K562 (cell line): ENCODE results near the gene ATP2A3.

Experiments
- BACH1 ChIP-seq: fragments of 200-800 bp; sonication (Bioruptor generic); IDR thresholded peaks from 2 replicates; pipeline ENCODE4 v1.6.1; 2016; ENCODE audit warnings: missing genetic modification characterization, missing compliant biosample characterization
- JUND ChIP-seq, 2 experiments: IDR thresholded peaks; 2 replicates in 1 of 2; 3 replicates in 1 of 2; pipeline ENCODE4 v1.6.1; 2011; ENCODE audit warnings: borderline replicate concordance in 2 of 2, low read depth in 2 of 2, low read length in 2 of 2, improper control_type of control experiment in 1 of 2, missing biosample characterization in 1 of 2, missing genetic modification characterization in 1 of 2, missing genetic modification reagents in 1 of 2
- RAD21 ChIP-seq, 2 experiments: fragments of 250-450 bp in 1 of 2; fragments of 450-650 bp in 1 of 2; sonication (Bioruptor Pico) in 1 of 2; formaldehyde crosslinking in 1 of 2; IDR thresholded peaks in 1 of 2; conservative IDR thresholded peaks in 1 of 2; 2 replicates each; pipeline versions ENCODE4 v1.4.0 to v1.8.0; 2020 to 2022; ENCODE audit warnings: mild to moderate bottlenecking in 2 of 2, moderate library complexity in 1 of 2
- YY1 ChIP-seq, 3 experiments: IDR thresholded peaks; 2 replicates each; pipeline ENCODE4 v1.6.1; 2011; ENCODE audit warnings: low read length in 2 of 3, mild to moderate bottlenecking in 2 of 3, moderate library complexity in 2 of 3, borderline replicate concordance in 1 of 3, control low read depth in 1 of 3, low read depth in 1 of 3; ENCODE audit not compliant: insufficient read depth in 3 of 3, insufficient replicate concordance in 2 of 3, control insufficient read depth in 1 of 3, insufficient read length in 1 of 3; ENCODE audit errors: extremely low read depth in 1 of 3
- ZNF76 ChIP-seq: fragments of 250-450 bp; sonication (Bioruptor Pico); IDR thresholded peaks from 2 replicates; pipeline ENCODE4 v1.4.0; 2020; ENCODE audit warnings: mild to moderate bottlenecking, moderate library complexity, borderline replicate concordance
- TF ChIP-seq, protein P1 (sequence below): fragments of 250-450 bp; sonication (Bioruptor Pico); IDR thresholded peaks from 2 replicates; pipeline ENCODE4 v1.5.0; 2021
- TF ChIP-seq, protein P2 (sequence below), 3 experiments: IDR thresholded peaks in 2 of 3; conservative IDR thresholded peaks in 1 of 3; 2 replicates each; pipeline ENCODE4 v1.5.1; 2011 to 2012; ENCODE audit warnings: low read length in 3 of 3, mild to moderate bottlenecking in 3 of 3, control low read depth in 2 of 3, improper control_type of control experiment in 1 of 3, inconsistent platforms in 1 of 3, low read depth in 1 of 3, mixed read lengths in 1 of 3, moderate library complexity in 1 of 3; ENCODE audit not compliant: insufficient read depth in 2 of 3

GRCh38 chr17:3956327-3956957 is 7.8 kb downstream of the ATP2A3 start:
- TF ChIP-seq BACH1 (tag): no peak
- TF ChIP-seq RAD21 (CRISPR knock-in tag; conservative IDR thresholded peaks at IDR 0.05 in 1 of 2, IDR thresholded peaks at IDR 0.05 in 1 of 2): no peak
- TF ChIP-seq JUND (IDR thresholded peaks at IDR 0.05; ENCODE audit: borderline replicate concordance, low read depth, low read length): no peak
- TF ChIP-seq JUND (tag; IDR thresholded peaks at IDR 0.05; ENCODE audit: borderline replicate concordance, low read depth, low read length): no peak
- TF ChIP-seq, protein P1, sequence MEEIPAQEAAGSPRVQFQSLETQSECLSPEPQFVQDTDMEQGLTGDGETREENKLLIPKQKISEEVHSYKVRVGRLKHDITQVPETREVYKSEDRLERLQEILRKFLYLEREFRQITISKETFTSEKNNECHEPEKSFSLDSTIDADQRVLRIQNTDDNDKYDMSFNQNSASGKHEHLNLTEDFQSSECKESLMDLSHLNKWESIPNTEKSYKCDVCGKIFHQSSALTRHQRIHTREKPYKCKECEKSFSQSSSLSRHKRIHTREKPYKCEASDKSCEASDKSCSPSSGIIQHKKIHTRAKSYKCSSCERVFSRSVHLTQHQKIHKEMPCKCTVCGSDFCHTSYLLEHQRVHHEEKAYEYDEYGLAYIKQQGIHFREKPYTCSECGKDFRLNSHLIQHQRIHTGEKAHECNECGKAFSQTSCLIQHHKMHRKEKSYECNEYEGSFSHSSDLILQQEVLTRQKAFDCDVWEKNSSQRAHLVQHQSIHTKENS (CRISPR knock-in tag): no peak
- no peak for TF ChIP-seq ZNF76 (CRISPR knock-in tag)
- TF ChIP-seq, protein P2, sequence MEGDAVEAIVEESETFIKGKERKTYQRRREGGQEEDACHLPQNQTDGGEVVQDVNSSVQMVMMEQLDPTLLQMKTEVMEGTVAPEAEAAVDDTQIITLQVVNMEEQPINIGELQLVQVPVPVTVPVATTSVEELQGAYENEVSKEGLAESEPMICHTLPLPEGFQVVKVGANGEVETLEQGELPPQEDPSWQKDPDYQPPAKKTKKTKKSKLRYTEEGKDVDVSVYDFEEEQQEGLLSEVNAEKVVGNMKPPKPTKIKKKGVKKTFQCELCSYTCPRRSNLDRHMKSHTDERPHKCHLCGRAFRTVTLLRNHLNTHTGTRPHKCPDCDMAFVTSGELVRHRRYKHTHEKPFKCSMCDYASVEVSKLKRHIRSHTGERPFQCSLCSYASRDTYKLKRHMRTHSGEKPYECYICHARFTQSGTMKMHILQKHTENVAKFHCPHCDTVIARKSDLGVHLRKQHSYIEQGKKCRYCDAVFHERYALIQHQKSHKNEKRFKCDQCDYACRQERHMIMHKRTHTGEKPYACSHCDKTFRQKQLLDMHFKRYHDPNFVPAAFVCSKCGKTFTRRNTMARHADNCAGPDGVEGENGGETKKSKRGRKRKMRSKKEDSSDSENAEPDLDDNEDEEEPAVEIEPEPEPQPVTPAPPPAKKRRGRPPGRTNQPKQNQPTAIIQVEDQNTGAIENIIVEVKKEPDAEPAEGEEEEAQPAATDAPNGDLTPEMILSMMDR (IDR thresholded peaks at IDR 0.05 in 2 of 3, conservative IDR thresholded peaks at IDR 0.05 in 1 of 3; ENCODE audit: insufficient read depth in 2 of 3, low read depth in 1 of 3, low read length in 3 of 3): no peak
- TF ChIP-seq YY1 (IDR thresholded peaks at IDR 0.05; ENCODE audit: borderline replicate concordance in 1 of 3, control insufficient read depth in 1 of 3, extremely low read depth in 1 of 3, insufficient read depth in 3 of 3, insufficient read length in 1 of 3, insufficient replicate concordance in 2 of 3, low read depth in 1 of 3, low read length in 2 of 3): no peak
